HCT116 (cell line): Measurements from ENCODE around the gene STYK1. TPM values are rescaled to one million over a fixed set of nuclear protein-coding genes. Genes with fewer than 3 reads are reported as not detected.

ENCODE experiments used
- ATAC-seq: fragments of 200-7000 bp; cut with Tn5 transposase; 2 replicates; pipeline ENCODE4 v1.9.1; 2020; ENCODE audit warnings: mild to moderate bottlenecking, moderate library complexity
- BruUV-seq: library from RNA; stranded (reverse); fragments of 400-500 nt; replicated peaks from 2 replicates; lab custom pipeline; 2021; lab: Mats Ljungman, UMichigan
- CTCF ChIA-PET: fragments of 300-600 bp; sonication (Branson Sonifier 250); formaldehyde crosslinking; loops from one replicate; lab custom pipeline; 2021; ENCODE audit warnings: antibody characterized with exemption; lab: Charles Lee
- POLR2A ChIA-PET: fragments of 300-600, 350-600 bp; sonication (Branson Sonifier 250); formaldehyde crosslinking; loops from one replicate; lab custom pipeline; 2021; ENCODE audit warnings: antibody characterized with exemption; lab: Charles Lee
- RAD21 ChIA-PET, 2 experiments: fragments of 300-600 bp; sonication (Branson Sonifier 250); formaldehyde crosslinking; loops; one replicate each; lab custom pipeline; 2023; ENCODE audit warnings: low total read pairs in 2 of 2; ENCODE audit not compliant: uncharacterized antibody in 2 of 2, unreplicated experiment in 2 of 2, low non-redundant PET in 1 of 2; lab: Charles Lee
- DNase-seq: peaks from one replicate; pipeline ENCODE4 v3.0.0-alpha.2; 2010; ENCODE audit warnings: low read depth, low spot score
- H2AFZ ChIP-seq: fragments of 200-600 bp; shearing (Covaris generic), sonication (generic); 2 replicates; pipeline ENCODE4 v1.6.1; 2017; ENCODE audit warnings: low read depth, mixed run types, mixed read lengths, antibody characterized with exemption, low read length; ENCODE audit not compliant: poor library complexity, severe bottlenecking
- H3K27ac ChIP-seq: 2 replicates; pipeline ENCODE4 v1.5.1; 2012; ENCODE audit warnings: low read depth, low read length
- H3K27me3 ChIP-seq: fragments of 200-600 bp; sonication (generic); 2 replicates; pipeline ENCODE4 v1.6.1; 2016; ENCODE audit warnings: mixed run types, low read length, mixed read lengths; ENCODE audit not compliant: insufficient read depth
- H3K36me3 ChIP-seq, 2 experiments: fragments of 200-500 bp in 1 of 2; fragments of 200-600 bp in 1 of 2; sonication (Bioruptor generic) in 1 of 2; sonication (generic) in 1 of 2; 2 replicates each; pipeline versions ENCODE4 v1.5.1 to v1.6.1; 2014 to 2016; ENCODE audit warnings: low read length in 2 of 2, inconsistent platforms in 1 of 2, mixed read lengths in 1 of 2, mixed run types in 1 of 2; ENCODE audit not compliant: insufficient read depth in 2 of 2, control insufficient read depth in 1 of 2
- H3K4me1 ChIP-seq, 2 experiments: fragments of 200-600 bp in 1 of 2; sonication (generic) in 1 of 2; 2 replicates each; pipeline versions ENCODE4 v1.5.1 to v1.6.1; 2012 to 2017; ENCODE audit warnings: low read length in 2 of 2, inconsistent platforms in 1 of 2, mild to moderate bottlenecking in 1 of 2, mixed read lengths in 1 of 2, mixed run types in 1 of 2, moderate library complexity in 1 of 2; ENCODE audit not compliant: insufficient read depth in 2 of 2, control insufficient read depth in 1 of 2
- H3K4me2 ChIP-seq: fragments of 200-600 bp; sonication (generic); 2 replicates; pipeline ENCODE4 v1.6.1; 2017; ENCODE audit warnings: mixed run types, low read length, mixed read lengths
- H3K4me3 ChIP-seq, 2 experiments: fragments of 200-600 bp in 1 of 2; sonication (generic) in 1 of 2; replicated peaks in 1 of 2; 2 replicates each; pipeline ENCODE4 v1.5.1; 2011 to 2016; ENCODE audit warnings: low read length in 2 of 2, control low read depth in 1 of 2, low read depth in 1 of 2, mild to moderate bottlenecking in 1 of 2, mixed read lengths in 1 of 2, mixed run types in 1 of 2
- H3K79me2 ChIP-seq: fragments of 200-600 bp; sonication (generic); 2 replicates; pipeline ENCODE4 v1.6.1; 2017; ENCODE audit warnings: mild to moderate bottlenecking, mixed run types, low read length, moderate library complexity, mixed read lengths; ENCODE audit not compliant: insufficient read depth
- H3K9ac ChIP-seq: fragments of 200-600 bp; sonication (generic); 2 replicates; pipeline ENCODE4 v1.6.1; 2016; ENCODE audit warnings: low read length, mixed read lengths
- H3K9me2 ChIP-seq: fragments of 200-600 bp; sonication (generic), shearing (Covaris generic); 2 replicates; pipeline ENCODE4 v1.6.1; 2017; ENCODE audit warnings: mixed run types, mild to moderate bottlenecking, moderate library complexity; ENCODE audit not compliant: insufficient read depth
- H3K9me3 ChIP-seq, 2 experiments: fragments of 200-500 bp in 1 of 2; fragments of 200-600 bp in 1 of 2; sonication (Bioruptor generic) in 1 of 2; sonication (generic) in 1 of 2; 2 replicates each; pipeline ENCODE4 v1.6.1; 2014 to 2017; ENCODE audit warnings: low read length in 2 of 2, mixed read lengths in 2 of 2, inconsistent platforms in 1 of 2, low read depth in 1 of 2, mild to moderate bottlenecking in 1 of 2, mixed run types in 1 of 2, moderate library complexity in 1 of 2; ENCODE audit not compliant: control insufficient read depth in 1 of 2, insufficient read depth in 1 of 2
- H4K20me1 ChIP-seq: fragments of 200-600 bp; sonication (generic), shearing (Covaris generic); 2 replicates; pipeline ENCODE4 v1.6.1; 2017; ENCODE audit warnings: mixed run types, mild to moderate bottlenecking, moderate library complexity; ENCODE audit not compliant: insufficient read depth
- CBX3 ChIP-seq: IDR thresholded peaks from 2 replicates; pipeline ENCODE4 v1.6.1; 2012; ENCODE audit warnings: low read depth
- EGR1 ChIP-seq: IDR thresholded peaks from 2 replicates; pipeline ENCODE4 v1.6.1; 2012; ENCODE audit warnings: low read depth
- EZH2 ChIP-seq: fragments of 200-600 bp; sonication (generic); IDR thresholded peaks from 2 replicates; pipeline ENCODE4 v1.6.1; 2017; ENCODE audit warnings: antibody characterized with exemption, mixed run types
- EZH2phosphoT487 ChIP-seq: fragments of 200-600 bp; IDR thresholded peaks from 2 replicates; pipeline ENCODE4 v1.6.1; 2018; ENCODE audit warnings: antibody characterized with exemption, borderline replicate concordance
- FOSL1 ChIP-seq: IDR thresholded peaks from 2 replicates; pipeline ENCODE4 v1.6.1; 2012; ENCODE audit warnings: low read depth
- JUND ChIP-seq: IDR thresholded peaks from 2 replicates; pipeline ENCODE4 v1.6.1; 2012
- POLR2A ChIP-seq: IDR thresholded peaks from 2 replicates; pipeline ENCODE4 v1.7.0; 2011; ENCODE audit warnings: borderline replicate concordance; ENCODE audit not compliant: insufficient read depth, insufficient read length; ENCODE audit errors: extremely low read depth
- RAD21 ChIP-seq: IDR thresholded peaks from 2 replicates; pipeline ENCODE4 v1.6.1; 2012; ENCODE audit warnings: low read depth, mild to moderate bottlenecking
- SP1 ChIP-seq: IDR thresholded peaks from 2 replicates; pipeline ENCODE4 v1.6.1; 2012; ENCODE audit warnings: low read depth
- SRF ChIP-seq: IDR thresholded peaks from 2 replicates; pipeline ENCODE4 v1.6.1; 2012; ENCODE audit warnings: low read depth
- TCF7L2 ChIP-seq: IDR thresholded peaks from 2 replicates; pipeline ENCODE4 v1.7.0; 2011; ENCODE audit warnings: borderline replicate concordance, inconsistent platforms; ENCODE audit not compliant: insufficient read depth, insufficient read length; ENCODE audit errors: extremely low read depth
- YY1 ChIP-seq: IDR thresholded peaks from 2 replicates; pipeline ENCODE4 v1.6.1; 2011; ENCODE audit warnings: low read length, low read depth, moderate library complexity, mild to moderate bottlenecking; ENCODE audit not compliant: insufficient replicate concordance; ENCODE audit errors: extremely low read depth
- ZBTB33 ChIP-seq: IDR thresholded peaks from 2 replicates; pipeline ENCODE4 v1.6.1; 2011; ENCODE audit warnings: mild to moderate bottlenecking, low read length, moderate library complexity; ENCODE audit not compliant: insufficient replicate concordance; ENCODE audit errors: extremely low read depth
- ZFX ChIP-seq: fragments of 450-650 bp; IDR thresholded peaks from 2 replicates; pipeline ENCODE4 v1.6.1; 2017
- ZNF274 ChIP-seq: fragments of 200-500 bp; sonication (Bioruptor generic); IDR thresholded peaks from 2 replicates; pipeline ENCODE4 v1.6.1; 2014; ENCODE audit warnings: mild to moderate bottlenecking, low read depth, low read length, inconsistent platforms
- intact Hi-C: fragments of 100-400 bp; cut with micrococcal nuclease; formaldehyde crosslinking; loops from 2 replicates; pipeline ENCODE4 v1.10.0; 2022
- total RNA-seq: library from RNA; stranded (reverse); gene quantifications from one replicate; pipeline ENCODE4 v1.2.1, GENCODE V29; 2021; ENCODE audit not compliant: unreplicated experiment
- TF ChIP-seq, protein P1 (sequence below), 3 experiments: fragments of 200-600 bp in 1 of 3; sonication (generic) in 1 of 3; IDR thresholded peaks in 2 of 3; conservative IDR thresholded peaks in 1 of 3; 2 replicates each; pipeline ENCODE4 v1.5.1; 2012 to 2017; ENCODE audit warnings: low read depth in 2 of 3, low read length in 2 of 3, antibody characterized with exemption in 1 of 3, borderline replicate concordance in 1 of 3, control low read depth in 1 of 3, mild to moderate bottlenecking in 1 of 3, mixed read lengths in 1 of 3, mixed run types in 1 of 3, moderate library complexity in 1 of 3; ENCODE audit not compliant: insufficient read depth in 1 of 3
- TF ChIP-seq, protein P2 (sequence below): IDR thresholded peaks from 2 replicates; pipeline ENCODE4 v1.6.1; 2012; ENCODE audit warnings: low read depth

The STYK1 gene
- total RNA-seq, 1 experiment from 2014 or later: 4.4 TPM

DNA sequence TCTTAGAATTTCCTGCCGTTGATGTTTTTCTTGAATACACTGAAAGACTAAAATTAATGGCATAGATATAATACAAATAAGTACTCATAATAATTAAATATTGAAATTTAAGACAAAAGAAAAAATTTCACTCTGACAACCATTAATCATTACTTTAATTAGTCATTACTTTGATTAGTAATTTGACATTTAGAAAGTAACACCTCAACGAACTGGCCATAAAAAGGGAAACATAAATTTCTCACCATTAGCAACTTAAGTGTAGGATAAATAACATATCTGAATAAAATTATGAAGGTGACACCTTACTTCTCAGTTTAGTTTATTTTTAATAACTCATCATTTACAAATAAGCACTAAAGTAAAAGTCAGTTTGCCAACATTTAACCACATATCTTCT, 78.0 kb downstream of the STYK1 start:
- no peaks in the 10 kb centered on the region for H4K20me1 ChIP-seq
- no peak overlapping the region for H3K4me2 ChIP-seq
- H3K4me1 ChIP-seq: no peaks in the 10 kb centered on the region
- H3K36me3 ChIP-seq: peaks cover 0 to 7% of the 10 kb centered on the region in 2 experiments; a peak in 1 of 4 replicates
- no peaks in the 10 kb centered on the region for H3K9me3 ChIP-seq
- no peak overlapping the region for H3K9ac ChIP-seq
- H3K9me2 ChIP-seq: no peaks in the 10 kb centered on the region
- no peak overlapping the region for H3K27ac ChIP-seq
- TF ChIP-seq POLR2A (no peak), CBX3 (no peak), ZBTB33 (no peak), YY1 (no peak), ZFX (no peak), RAD21 (no peak), FOSL1 (no peak), EZH2 (no peak), EGR1 (no peak), SP1 (no peak), JUND (no peak), TCF7L2 (no peak), ZNF274 (no peak), EZH2phosphoT487 (no peak), SRF (no peak)
- TF ChIP-seq, protein P1, sequence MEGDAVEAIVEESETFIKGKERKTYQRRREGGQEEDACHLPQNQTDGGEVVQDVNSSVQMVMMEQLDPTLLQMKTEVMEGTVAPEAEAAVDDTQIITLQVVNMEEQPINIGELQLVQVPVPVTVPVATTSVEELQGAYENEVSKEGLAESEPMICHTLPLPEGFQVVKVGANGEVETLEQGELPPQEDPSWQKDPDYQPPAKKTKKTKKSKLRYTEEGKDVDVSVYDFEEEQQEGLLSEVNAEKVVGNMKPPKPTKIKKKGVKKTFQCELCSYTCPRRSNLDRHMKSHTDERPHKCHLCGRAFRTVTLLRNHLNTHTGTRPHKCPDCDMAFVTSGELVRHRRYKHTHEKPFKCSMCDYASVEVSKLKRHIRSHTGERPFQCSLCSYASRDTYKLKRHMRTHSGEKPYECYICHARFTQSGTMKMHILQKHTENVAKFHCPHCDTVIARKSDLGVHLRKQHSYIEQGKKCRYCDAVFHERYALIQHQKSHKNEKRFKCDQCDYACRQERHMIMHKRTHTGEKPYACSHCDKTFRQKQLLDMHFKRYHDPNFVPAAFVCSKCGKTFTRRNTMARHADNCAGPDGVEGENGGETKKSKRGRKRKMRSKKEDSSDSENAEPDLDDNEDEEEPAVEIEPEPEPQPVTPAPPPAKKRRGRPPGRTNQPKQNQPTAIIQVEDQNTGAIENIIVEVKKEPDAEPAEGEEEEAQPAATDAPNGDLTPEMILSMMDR (IDR thresholded peaks at IDR 0.05 in 2 of 3, conservative IDR thresholded peaks at IDR 0.05 in 1 of 3; ENCODE audit: borderline replicate concordance in 1 of 3, insufficient read depth in 1 of 3, low read depth in 2 of 3, low read length in 2 of 3): no peak
- TF ChIP-seq, protein P2, sequence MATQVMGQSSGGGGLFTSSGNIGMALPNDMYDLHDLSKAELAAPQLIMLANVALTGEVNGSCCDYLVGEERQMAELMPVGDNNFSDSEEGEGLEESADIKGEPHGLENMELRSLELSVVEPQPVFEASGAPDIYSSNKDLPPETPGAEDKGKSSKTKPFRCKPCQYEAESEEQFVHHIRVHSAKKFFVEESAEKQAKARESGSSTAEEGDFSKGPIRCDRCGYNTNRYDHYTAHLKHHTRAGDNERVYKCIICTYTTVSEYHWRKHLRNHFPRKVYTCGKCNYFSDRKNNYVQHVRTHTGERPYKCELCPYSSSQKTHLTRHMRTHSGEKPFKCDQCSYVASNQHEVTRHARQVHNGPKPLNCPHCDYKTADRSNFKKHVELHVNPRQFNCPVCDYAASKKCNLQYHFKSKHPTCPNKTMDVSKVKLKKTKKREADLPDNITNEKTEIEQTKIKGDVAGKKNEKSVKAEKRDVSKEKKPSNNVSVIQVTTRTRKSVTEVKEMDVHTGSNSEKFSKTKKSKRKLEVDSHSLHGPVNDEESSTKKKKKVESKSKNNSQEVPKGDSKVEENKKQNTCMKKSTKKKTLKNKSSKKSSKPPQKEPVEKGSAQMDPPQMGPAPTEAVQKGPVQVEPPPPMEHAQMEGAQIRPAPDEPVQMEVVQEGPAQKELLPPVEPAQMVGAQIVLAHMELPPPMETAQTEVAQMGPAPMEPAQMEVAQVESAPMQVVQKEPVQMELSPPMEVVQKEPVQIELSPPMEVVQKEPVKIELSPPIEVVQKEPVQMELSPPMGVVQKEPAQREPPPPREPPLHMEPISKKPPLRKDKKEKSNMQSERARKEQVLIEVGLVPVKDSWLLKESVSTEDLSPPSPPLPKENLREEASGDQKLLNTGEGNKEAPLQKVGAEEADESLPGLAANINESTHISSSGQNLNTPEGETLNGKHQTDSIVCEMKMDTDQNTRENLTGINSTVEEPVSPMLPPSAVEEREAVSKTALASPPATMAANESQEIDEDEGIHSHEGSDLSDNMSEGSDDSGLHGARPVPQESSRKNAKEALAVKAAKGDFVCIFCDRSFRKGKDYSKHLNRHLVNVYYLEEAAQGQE: no peak
- TF ChIP-seq, all 23 proteins: peak for 0
- CTCF ChIA-PET: no interaction called here
- Histone ChIP-seq H3K79me2 (no peaks in the 10 kb centered on the region), H3K4me3 (no peak overlapping the region), H2AFZ (no peak overlapping the region), H3K27me3 (no peaks in the 10 kb centered on the region)
- POLR2A ChIA-PET: no interaction called here
- intact Hi-C loops: no loop called here
- BruUV-seq: no TSS peak
- RAD21 ChIA-PET: no interaction called here
- no peak for DNase-seq
- ATAC-seq: no peak
